GM23338 (cell line): ENCODE data around the gene RBM19. TPM values are rescaled to one million over a fixed set of nuclear protein-coding genes. Genes with fewer than 3 reads are reported as not detected.
A peak's percentile ranks its signal among the peaks of the same experiment; 100 is the strongest.

Source experiments
- ATAC-seq: fragments of 200-7000 bp; cut with Tn5 transposase; 3 replicates; pipeline ENCODE4 v1.9.1; 2020
- DNase-seq: peaks from one replicate; pipeline ENCODE4 v3.0.0-alpha.2; 2015; ENCODE audit warnings: low spot score
- H2AFZ ChIP-seq: fragments of 200-600 bp; sonication (generic); 2 replicates; pipeline ENCODE4 v1.8.0; 2016; ENCODE audit warnings: antibody characterized with exemption, mild to moderate bottlenecking, moderate library complexity
- H3F3A ChIP-seq: fragments of 200-600 bp; sonication (generic); replicated peaks from 2 replicates; pipeline ENCODE4 v1.8.0; 2017; ENCODE audit warnings: antibody characterized with exemption, mixed run types, low read depth
- H3K27ac ChIP-seq: fragments of 200-600 bp; sonication (generic); 2 replicates; pipeline ENCODE4 v1.6.1; 2016; ENCODE audit warnings: low read depth
- H3K27me3 ChIP-seq: fragments of 200-600 bp; sonication (generic); 2 replicates; pipeline ENCODE4 v1.8.0; 2016; ENCODE audit warnings: mild to moderate bottlenecking, mixed run types, moderate library complexity; ENCODE audit not compliant: insufficient read depth
- H3K36me3 ChIP-seq: fragments of 200-600 bp; sonication (generic); 2 replicates; pipeline ENCODE4 v1.8.0; 2016; ENCODE audit warnings: mild to moderate bottlenecking; ENCODE audit not compliant: insufficient read depth
- H3K4me1 ChIP-seq: fragments of 200-600 bp; sonication (generic); 2 replicates; pipeline ENCODE4 v1.8.0; 2016; ENCODE audit warnings: mild to moderate bottlenecking, moderate library complexity; ENCODE audit not compliant: insufficient read depth
- H3K4me2 ChIP-seq: fragments of 200-600 bp; sonication (generic); 2 replicates; pipeline ENCODE4 v1.7.1; 2017; ENCODE audit warnings: mixed run types
- H3K4me3 ChIP-seq: fragments of 200-600 bp; sonication (generic); 2 replicates; pipeline ENCODE4 v1.6.1; 2016; ENCODE audit warnings: mixed run types
- H3K79me2 ChIP-seq: fragments of 200-600 bp; sonication (generic); replicated peaks from 2 replicates; pipeline ENCODE4 v1.8.0; 2017; ENCODE audit warnings: mild to moderate bottlenecking; ENCODE audit not compliant: insufficient read depth
- H3K9me2 ChIP-seq: fragments of 200-600 bp; sonication (generic); 2 replicates; pipeline ENCODE4 v1.8.0; 2017; ENCODE audit not compliant: insufficient read depth
- H4K20me1 ChIP-seq: fragments of 200-600 bp; sonication (generic); replicated peaks from 2 replicates; pipeline ENCODE4 v1.8.0; 2017; ENCODE audit warnings: mild to moderate bottlenecking; ENCODE audit not compliant: insufficient read depth
- H3K27ac Mint-ChIP-seq: 2 replicates; pipeline ENCODE4 v1.8.0; 2020; ENCODE audit warnings: inconsistent platforms, mild to moderate bottlenecking, moderate library complexity, mixed read lengths
- H3K27me3 Mint-ChIP-seq: 3 replicates; pipeline ENCODE4 v1.8.0; 2022; ENCODE audit warnings: low read depth, mild to moderate bottlenecking, moderate library complexity, mixed read lengths, inconsistent platforms; ENCODE audit not compliant: insufficient read depth, poor library complexity
- H3K36me3 Mint-ChIP-seq: 3 replicates; pipeline ENCODE4 v1.8.0; 2021; ENCODE audit warnings: low read depth, mild to moderate bottlenecking, inconsistent platforms, moderate library complexity, mixed read lengths
- H3K4me1 Mint-ChIP-seq: 3 replicates; pipeline ENCODE4 v1.8.0; 2020; ENCODE audit warnings: mild to moderate bottlenecking, inconsistent platforms, mixed read lengths
- H3K4me3 Mint-ChIP-seq: 3 replicates; pipeline ENCODE4 v1.8.0; 2021; ENCODE audit warnings: moderate library complexity, mild to moderate bottlenecking, inconsistent platforms, mixed read lengths
- H3K9me3 Mint-ChIP-seq: 3 replicates; pipeline ENCODE4 v1.8.0; 2020; ENCODE audit warnings: moderate library complexity, mild to moderate bottlenecking, inconsistent platforms, mixed read lengths
- CREB1 ChIP-seq: fragments of 250-450 bp; sonication (Bioruptor Pico); IDR thresholded peaks from 2 replicates; pipeline ENCODE4 v1.5.0; 2020; ENCODE audit warnings: low read depth, mild to moderate bottlenecking, moderate library complexity
- CTCF ChIP-seq, 2 experiments: fragments of 200-600 bp in 1 of 2; sonication (generic) in 1 of 2; conservative IDR thresholded peaks; 2 replicates each; pipeline versions ENCODE4 v1.5.1 to v1.6.1; 2016 to 2017; ENCODE audit warnings: antibody characterized with exemption in 2 of 2, low read depth in 2 of 2, mild to moderate bottlenecking in 2 of 2, moderate library complexity in 1 of 2
- EZH2 ChIP-seq: fragments of 200-600 bp; sonication (generic); IDR thresholded peaks from one replicate; pipeline ENCODE4 v1.8.0; 2017; ENCODE audit warnings: antibody characterized with exemption, mild to moderate bottlenecking, low read depth; ENCODE audit not compliant: unreplicated experiment
- EZH2phosphoT487 ChIP-seq: fragments of 200-600 bp; sonication (generic); IDR thresholded peaks from one replicate; pipeline ENCODE4 v1.8.1; 2018; ENCODE audit warnings: antibody characterized with exemption; ENCODE audit not compliant: unreplicated experiment
- NANOG ChIP-seq: IDR thresholded peaks from 2 replicates; pipeline ENCODE4 v1.6.1; 2016; ENCODE audit warnings: antibody characterized with exemption, borderline replicate concordance
- POLR2AphosphoS5 ChIP-seq: IDR thresholded peaks from 2 replicates; pipeline ENCODE4 v1.6.1; 2016; ENCODE audit warnings: antibody characterized with exemption, low read depth
- REST ChIP-seq: IDR thresholded peaks from one replicate; pipeline ENCODE4 v1.6.1; 2018; ENCODE audit warnings: antibody characterized with exemption; ENCODE audit not compliant: unreplicated experiment
- STAT1 ChIP-seq: IDR thresholded peaks from one replicate; pipeline ENCODE4 v1.6.1; 2016; ENCODE audit warnings: antibody characterized with exemption; ENCODE audit not compliant: unreplicated experiment
- ZNF114 ChIP-seq: fragments of 250-450 bp; sonication (Bioruptor Pico); IDR thresholded peaks from 2 replicates; pipeline ENCODE4 v1.5.0; 2020; ENCODE audit warnings: mild to moderate bottlenecking, moderate library complexity
- ZNF331 ChIP-seq: fragments of 250-450 bp; sonication (Bioruptor Pico); IDR thresholded peaks from 2 replicates; pipeline ENCODE4 v1.5.0; 2020; ENCODE audit warnings: low read depth, mild to moderate bottlenecking, moderate library complexity
- polyA plus RNA-seq: library from polyadenylated mRNA; unstranded; fragments of >200 nt; fragmentation: Nextera tagmentation; extraction: Ambion mirVana; gene quantifications from 2 replicates; pipeline ENCODE4 v1.2.1, GENCODE V29; 2016
- total RNA-seq: library from RNA; depleted of rRNA; stranded (reverse); fragments of >200 nt; shearing (Covaris generic); gene quantifications from 2 replicates; pipeline ENCODE4 v1.2.3, GENCODE V29; 2014
- TF ChIP-seq, protein P1 (sequence below): IDR thresholded peaks from 2 replicates; pipeline ENCODE4 v1.6.1; 2016; ENCODE audit warnings: antibody characterized with exemption

The RBM19 gene
- total and polyA plus RNA-seq, 2 experiments from 2014 or later: 43.4 to 56.7 TPM

DNA sequence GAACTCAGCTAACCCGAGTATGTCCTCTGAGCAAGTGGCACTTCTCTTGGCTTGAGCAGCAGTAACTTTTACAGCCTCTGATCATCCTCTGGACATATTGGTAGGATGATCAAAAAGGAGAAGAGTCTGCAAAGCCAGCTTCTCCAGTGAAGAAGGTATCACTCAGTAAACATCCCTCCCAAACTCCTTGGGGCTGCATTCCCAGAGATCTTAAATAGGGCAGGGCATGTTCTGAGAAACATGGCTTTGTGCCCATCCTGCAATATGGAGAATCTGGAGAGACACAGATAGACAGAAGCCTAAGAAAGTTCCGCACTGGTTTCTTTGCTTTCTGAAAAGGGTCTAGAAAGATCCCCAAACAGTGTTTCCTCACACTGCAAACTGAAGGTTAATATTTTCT is 65.4 kb downstream of the RBM19 start (continued):
- no peak for TF ChIP-seq CREB1
- no peak for TF ChIP-seq STAT1
- TF ChIP-seq EZH2phosphoT487: no peak

DNA sequence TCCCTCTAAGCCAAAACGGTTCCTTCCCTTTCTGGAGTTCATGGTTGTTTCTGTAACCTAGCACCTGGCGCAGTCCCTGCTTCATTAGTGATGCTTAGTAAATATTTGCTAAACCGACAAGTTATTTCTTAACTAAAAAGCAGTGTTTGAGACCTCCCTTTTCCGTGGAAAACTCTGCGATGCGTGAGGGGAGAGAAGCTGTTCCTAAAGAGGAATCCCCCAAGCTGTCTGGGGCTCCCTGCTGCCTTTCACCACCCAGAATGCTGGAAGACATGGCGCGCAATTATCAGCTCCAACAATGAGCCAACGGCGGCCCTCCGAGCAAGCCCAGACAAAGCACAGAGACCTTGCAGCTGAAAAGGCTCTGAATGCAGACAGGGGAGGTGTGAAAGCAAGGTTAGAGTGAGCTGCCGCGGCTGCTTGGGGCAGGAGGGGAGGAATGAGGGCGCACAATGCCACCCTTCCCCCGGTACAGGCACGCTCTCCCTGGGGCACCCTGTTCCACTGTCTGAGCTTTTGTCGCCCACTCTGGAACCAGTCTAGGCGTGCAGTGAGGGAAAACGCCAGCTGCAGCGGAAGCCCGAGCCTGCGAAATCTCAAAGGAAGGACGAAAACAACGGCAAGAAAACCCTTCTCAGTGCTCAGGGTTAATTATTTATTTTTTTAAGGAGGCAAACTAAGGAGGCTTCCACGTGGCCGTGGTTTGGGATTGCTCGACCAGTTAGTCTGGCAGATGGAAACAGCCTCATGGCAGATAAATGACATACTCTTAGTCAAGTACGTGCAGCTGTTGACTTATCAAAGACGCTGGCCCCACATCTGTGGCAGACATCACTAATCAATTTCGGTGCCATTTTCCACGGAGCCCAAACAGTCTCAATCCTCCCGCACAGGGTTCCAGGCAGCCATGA is 66.3 kb downstream of the RBM19 start:
- Histone ChIP-seq H3K79me2 (no peaks in the 10 kb centered on the region), H3K4me3 (no peak overlapping the region), H3K27ac (peak overlapping the region; percentile 72; the same call in 1 of the 2 replicates), H3K4me1 (peaks cover 5% of the 10 kb centered on the region), H3K27me3 (no peaks in the 10 kb centered on the region), H2AFZ (no peak overlapping the region), H3F3A (no peaks in the 10 kb centered on the region), H4K20me1 (no peaks in the 10 kb centered on the region), H3K4me2 (no peak overlapping the region), H3K36me3 (peaks cover 3% of the 10 kb centered on the region; the same call in 1 of the 2 replicates), H3K9me2 (no peaks in the 10 kb centered on the region)
- H3K4me3 Mint-ChIP-seq: no peak overlapping the region
- H3K4me1 Mint-ChIP-seq: peaks cover 17% of the 10 kb centered on the region; the same call in 2 of the 3 replicates
- H3K9me3 Mint-ChIP-seq: no peaks in the 10 kb centered on the region
- DNase-seq (peak; percentile 42), ATAC-seq (peak; percentile 85)
- H3K36me3 Mint-ChIP-seq: peaks cover 7% of the 10 kb centered on the region; the same call in 2 of the 3 replicates
- H3K27ac Mint-ChIP-seq: peak overlapping the region; percentile 46
- peaks cover 2% of the 10 kb centered on the region for H3K27me3 Mint-ChIP-seq
- TF ChIP-seq EZH2phosphoT487 (no peak), REST (no peak), ZNF331 (CRISPR knock-in tag) (no peak), STAT1 (no peak), NANOG (no peak), ZNF114 (CRISPR knock-in tag) (no peak), POLR2AphosphoS5 (no peak), CTCF (conservative IDR thresholded peaks at IDR 0.05; ENCODE audit: low read depth in 2 of 2) (no peak), EZH2 (no peak), CREB1 (no peak)
- TF ChIP-seq, protein P1, sequence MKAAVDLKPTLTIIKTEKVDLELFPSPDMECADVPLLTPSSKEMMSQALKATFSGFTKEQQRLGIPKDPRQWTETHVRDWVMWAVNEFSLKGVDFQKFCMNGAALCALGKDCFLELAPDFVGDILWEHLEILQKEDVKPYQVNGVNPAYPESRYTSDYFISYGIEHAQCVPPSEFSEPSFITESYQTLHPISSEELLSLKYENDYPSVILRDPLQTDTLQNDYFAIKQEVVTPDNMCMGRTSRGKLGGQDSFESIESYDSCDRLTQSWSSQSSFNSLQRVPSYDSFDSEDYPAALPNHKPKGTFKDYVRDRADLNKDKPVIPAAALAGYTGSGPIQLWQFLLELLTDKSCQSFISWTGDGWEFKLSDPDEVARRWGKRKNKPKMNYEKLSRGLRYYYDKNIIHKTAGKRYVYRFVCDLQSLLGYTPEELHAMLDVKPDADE: no peak
